Right atrium auricular region (tissue), 2 donors: ENCODE data around the gene HIPK2. TPM values are rescaled to one million over a fixed set of nuclear protein-coding genes. Genes with fewer than 3 reads are reported as not detected.

Source experiments
- DNase-seq: peaks from one replicate; pipeline ENCODE4 v3.0.0-alpha.2; 2019; ENCODE audit warnings: low spot score
- H3K27ac ChIP-seq, 2 donors: fragments of 200-600 bp; sonication (generic); 1 replicate in 1 of 2; 2 replicates in 1 of 2; pipeline ENCODE4 v1.5.1; 2016 to 2019
- H3K27me3 ChIP-seq, 2 donors: fragments of 200-600 bp; sonication (generic); one replicate each; pipeline versions ENCODE4 v1.5.1 to v1.6.0; 2017 to 2019
- H3K36me3 ChIP-seq: fragments of 200-600 bp; sonication (generic); one replicate; pipeline ENCODE4 v1.5.1; 2016
- H3K4me1 ChIP-seq, 2 donors: fragments of 200-600 bp; sonication (generic); one replicate each; pipeline versions ENCODE4 v1.5.1 to v1.6.0; 2017 to 2019
- H3K4me3 ChIP-seq, 2 donors: fragments of 200-600 bp; sonication (generic); 1 replicate in 1 of 2; 2 replicates in 1 of 2; pipeline ENCODE4 v1.5.1; 2017 to 2019; ENCODE audit warnings: mild to moderate bottlenecking in 1 of 2, moderate library complexity in 1 of 2
- H3K9me3 ChIP-seq, 2 donors: fragments of 200-600 bp; sonication (generic); one replicate each; pipeline ENCODE4 v1.5.1; 2019
- total RNA-seq, 2 donors: library from RNA; depleted of rRNA; stranded (reverse); fragments of >200 nt; gene quantifications; one replicate each; pipeline ENCODE4 v1.1.0, GENCODE V29; 2016
- TF ChIP-seq, protein P1 (sequence below), 2 donors: fragments of 200-600 bp; sonication (generic); IDR thresholded peaks; one replicate each; pipeline ENCODE4 v1.5.1; 2019; ENCODE audit warnings: antibody characterized with exemption in 2 of 2

Gene HIPK2
- total RNA-seq, 2 donors from 2014 or later = 87.0 to 131 TPM

DNA sequence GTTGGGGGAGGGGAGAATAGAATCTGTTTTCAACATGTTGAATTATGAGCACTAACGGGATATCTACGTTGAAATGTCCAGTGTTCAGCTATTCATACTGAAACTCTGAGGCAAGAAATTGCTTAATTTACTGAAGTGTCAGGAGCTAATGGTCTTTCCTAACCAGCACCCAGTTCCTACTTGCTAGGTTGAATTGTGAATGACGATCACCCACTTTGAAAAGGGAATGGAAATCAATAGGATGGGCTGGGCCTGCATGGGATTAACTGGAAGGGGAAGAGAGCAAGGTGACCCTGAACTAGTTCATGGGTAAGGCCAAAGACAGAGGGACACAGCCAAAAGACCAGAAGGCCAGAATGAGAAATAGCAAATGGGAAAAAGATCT lies 51.3 kb downstream of the HIPK2 start:
- TF ChIP-seq, protein P1, sequence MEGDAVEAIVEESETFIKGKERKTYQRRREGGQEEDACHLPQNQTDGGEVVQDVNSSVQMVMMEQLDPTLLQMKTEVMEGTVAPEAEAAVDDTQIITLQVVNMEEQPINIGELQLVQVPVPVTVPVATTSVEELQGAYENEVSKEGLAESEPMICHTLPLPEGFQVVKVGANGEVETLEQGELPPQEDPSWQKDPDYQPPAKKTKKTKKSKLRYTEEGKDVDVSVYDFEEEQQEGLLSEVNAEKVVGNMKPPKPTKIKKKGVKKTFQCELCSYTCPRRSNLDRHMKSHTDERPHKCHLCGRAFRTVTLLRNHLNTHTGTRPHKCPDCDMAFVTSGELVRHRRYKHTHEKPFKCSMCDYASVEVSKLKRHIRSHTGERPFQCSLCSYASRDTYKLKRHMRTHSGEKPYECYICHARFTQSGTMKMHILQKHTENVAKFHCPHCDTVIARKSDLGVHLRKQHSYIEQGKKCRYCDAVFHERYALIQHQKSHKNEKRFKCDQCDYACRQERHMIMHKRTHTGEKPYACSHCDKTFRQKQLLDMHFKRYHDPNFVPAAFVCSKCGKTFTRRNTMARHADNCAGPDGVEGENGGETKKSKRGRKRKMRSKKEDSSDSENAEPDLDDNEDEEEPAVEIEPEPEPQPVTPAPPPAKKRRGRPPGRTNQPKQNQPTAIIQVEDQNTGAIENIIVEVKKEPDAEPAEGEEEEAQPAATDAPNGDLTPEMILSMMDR (IDR thresholded peaks at IDR 0.05) = no peak
- Histone ChIP-seq H3K27ac (peak overlapping the region; percentile 93 to 96), H3K9me3 (no peaks in the 10 kb centered on the region), H3K36me3 (peaks cover 5% of the 10 kb centered on the region), H3K27me3 (no peaks in the 10 kb centered on the region), H3K4me1 (peaks cover 0 to 90% of the 10 kb centered on the region in 2 donors), H3K4me3 (no peak overlapping the region)
- no peak for DNase-seq

DNA sequence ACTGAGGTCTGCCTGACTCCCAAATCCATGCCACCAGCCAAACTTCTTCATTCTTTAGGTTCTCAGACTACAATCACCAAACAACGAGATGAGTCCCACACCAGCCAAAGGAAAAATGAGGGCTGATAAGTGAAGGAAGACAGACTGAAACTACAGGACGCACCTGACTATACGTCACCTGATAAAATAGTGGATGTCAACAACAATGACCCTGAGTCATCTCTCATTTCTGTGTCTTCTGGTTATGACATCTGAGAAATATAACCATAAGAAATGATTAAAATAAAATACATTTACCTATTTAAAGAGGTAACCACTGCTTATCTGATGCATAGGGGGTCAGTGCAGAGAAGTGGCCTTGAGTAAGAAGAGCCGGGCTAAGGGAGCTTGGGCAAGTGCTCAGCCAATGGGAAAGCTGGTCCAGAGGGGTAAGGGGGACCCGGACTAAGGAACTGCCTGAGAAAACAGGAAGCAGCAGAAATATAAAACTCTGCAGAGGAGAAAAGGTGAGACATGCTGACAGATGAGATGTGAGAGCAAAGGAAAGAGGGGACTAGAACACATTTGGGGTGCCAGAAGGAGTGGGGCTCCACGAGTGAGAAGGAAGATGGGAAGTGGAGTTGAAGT lies 51.8 kb downstream of the HIPK2 start:
- H3K4me1 ChIP-seq = peaks cover 0 to 90% of the 10 kb centered on the region in 2 donors

DNA sequence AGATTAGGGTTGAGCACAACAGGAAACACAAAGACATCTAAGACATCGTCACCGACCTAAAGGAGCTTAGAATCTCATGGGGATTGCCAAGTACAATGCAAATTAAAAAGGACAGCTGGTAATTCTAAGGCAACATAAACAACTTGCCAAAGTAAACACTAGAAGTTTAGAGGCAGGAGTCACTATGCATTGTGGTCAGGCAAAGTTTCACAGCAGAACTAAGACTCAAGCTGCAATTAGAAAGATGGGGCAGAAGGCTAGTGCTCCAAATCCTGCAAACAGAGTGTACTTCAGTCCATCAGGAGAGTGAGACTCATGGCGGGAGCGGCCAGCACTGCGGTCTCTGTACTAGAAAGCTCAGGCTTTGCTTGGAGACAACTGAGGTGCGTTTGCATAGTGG lies 52.7 kb downstream of the HIPK2 start:
- TF ChIP-seq, protein P1 (IDR thresholded peaks at IDR 0.05) = no peak
- Histone ChIP-seq H3K27ac (peak overlapping the region; percentile 93 to 96), H3K36me3 (peaks cover 5% of the 10 kb centered on the region), H3K9me3 (no peaks in the 10 kb centered on the region), H3K4me3 (no peak overlapping the region), H3K27me3 (no peaks in the 10 kb centered on the region), H3K4me1 (peaks cover 0 to 90% of the 10 kb centered on the region in 2 donors)
- no peak for DNase-seq

More for the DNA sequence above, 51.8 kb downstream of the HIPK2 start:
- peak overlapping the region; percentile 93 to 96 for H3K27ac ChIP-seq
- no peaks in the 10 kb centered on the region for H3K27me3 ChIP-seq
- no peaks in the 10 kb centered on the region for H3K9me3 ChIP-seq
- H3K36me3 ChIP-seq = peaks cover 5% of the 10 kb centered on the region
- H3K4me3 ChIP-seq = no peak overlapping the region
- DNase-seq = no peak
- TF ChIP-seq, protein P1 (IDR thresholded peaks at IDR 0.05) = no peak

DNA sequence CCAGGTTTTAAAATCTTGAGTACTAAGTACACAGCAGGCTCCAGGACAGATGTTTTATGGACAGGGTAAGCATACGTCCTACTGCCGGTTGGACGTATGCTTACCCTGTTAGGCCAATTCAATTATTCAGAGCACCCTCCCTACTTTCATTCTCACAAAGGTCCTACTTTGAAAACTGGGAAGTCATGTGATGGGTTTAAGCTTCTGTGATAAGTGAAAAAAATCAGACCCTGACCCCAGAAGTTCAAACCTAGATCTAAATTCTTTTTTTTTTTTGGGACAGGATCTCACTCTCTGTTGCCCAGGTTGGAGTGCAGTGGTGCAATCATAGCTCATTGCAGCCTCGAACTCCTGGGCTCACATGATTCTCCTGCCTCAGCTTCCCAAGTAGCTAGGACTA lies 55.2 kb downstream of the HIPK2 start:
- H3K27ac ChIP-seq = no peak overlapping the region
- no peak for DNase-seq
- peaks cover 0 to 73% of the 10 kb centered on the region in 2 donors for H3K4me1 ChIP-seq
- H3K9me3 ChIP-seq = no peaks in the 10 kb centered on the region
- H3K36me3 ChIP-seq = no peaks in the 10 kb centered on the region
- TF ChIP-seq, protein P1 (IDR thresholded peaks at IDR 0.05) = no peak
- no peak overlapping the region for H3K4me3 ChIP-seq
- no peaks in the 10 kb centered on the region for H3K27me3 ChIP-seq

DNA sequence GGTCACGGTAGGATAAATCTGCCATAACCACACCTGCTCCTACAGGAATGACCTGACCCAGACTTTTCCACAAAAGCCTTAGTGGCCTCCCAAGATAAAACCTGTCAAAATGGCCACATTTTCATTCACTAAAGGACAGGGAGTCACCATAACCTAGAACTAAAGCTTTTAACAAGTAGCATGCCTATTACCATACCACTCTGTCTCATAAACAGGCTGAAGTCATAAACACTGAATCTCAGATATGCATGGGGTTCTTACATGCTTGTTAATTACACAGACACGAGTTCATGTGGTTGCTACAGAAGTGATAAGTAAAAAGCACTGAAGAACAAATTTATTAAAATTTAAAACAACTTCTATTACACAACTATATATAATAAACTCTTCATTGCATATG lies 56.0 kb downstream of the HIPK2 start:
- no peak overlapping the region for H3K4me3 ChIP-seq
- H3K9me3 ChIP-seq = no peaks in the 10 kb centered on the region
- no peaks in the 10 kb centered on the region for H3K27me3 ChIP-seq
- TF ChIP-seq, protein P1 (IDR thresholded peaks at IDR 0.05) = no peak
- H3K4me1 ChIP-seq = peaks cover 0 to 65% of the 10 kb centered on the region in 2 donors
- H3K36me3 ChIP-seq = no peaks in the 10 kb centered on the region
- H3K27ac ChIP-seq = peak overlapping the region; percentile 58 to 69
- DNase-seq = no peak

DNA sequence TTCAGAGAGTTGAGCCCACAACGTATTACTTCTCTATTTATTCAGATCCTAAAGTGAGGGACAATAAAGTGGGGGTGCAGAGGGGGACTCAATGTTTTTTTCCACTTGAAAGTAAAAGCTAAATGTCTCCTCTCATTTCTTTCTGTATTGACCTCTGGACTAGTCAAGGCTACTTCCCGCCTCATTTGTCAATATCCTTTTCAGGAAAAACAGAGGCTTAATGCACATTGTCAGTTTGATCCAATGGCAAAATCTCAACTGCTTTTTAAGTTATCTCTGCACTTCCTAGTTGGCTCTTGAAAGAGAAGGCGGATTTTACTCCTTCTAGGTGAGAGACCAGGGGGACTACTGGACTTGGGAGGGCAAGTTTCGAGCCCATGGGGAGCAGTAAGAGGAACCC lies 56.4 kb downstream of the HIPK2 start:
- H3K36me3 ChIP-seq = peaks cover 4% of the 10 kb centered on the region
- peaks cover 0 to 61% of the 10 kb centered on the region in 2 donors for H3K4me1 ChIP-seq
- peak overlapping the region; percentile 58 to 69 for H3K27ac ChIP-seq
- TF ChIP-seq, protein P1 (IDR thresholded peaks at IDR 0.05) = no peak
- no peak overlapping the region for H3K4me3 ChIP-seq
- H3K27me3 ChIP-seq = no peaks in the 10 kb centered on the region
- no peaks in the 10 kb centered on the region for H3K9me3 ChIP-seq
- DNase-seq = no peak
